ENCODE measurements around the gene EPC2.

GRCh38 chr2:148802448-148803220 is 158.1 kb downstream of the EPC2 start:
- no peak for TF ChIP-seq CTCF (conservative IDR thresholded peaks at IDR 0.05; ENCODE audit: low read length)
- no peak for TF ChIP-seq EZH2phosphoT487 (IDR thresholded peaks at IDR 0.05; ENCODE audit: borderline replicate concordance)
